K562 (cell line): ENCODE data around the gene ONECUT1. TPM values are rescaled to one million over a fixed set of nuclear protein-coding genes. Genes with fewer than 3 reads are reported as not detected.

Source experiments
- ATAC-seq: fragments of 200-7000 bp; cut with Tn5 transposase; 3 replicates; pipeline ENCODE4 v1.9.1; 2020; ENCODE audit warnings: moderate library complexity
- BruUV-seq: library from RNA; stranded (reverse); fragments of 400-500 nt; replicated peaks from 2 replicates; lab custom pipeline; 2021; lab: Mats Ljungman, UMichigan
- CTCF ChIA-PET: fragments of 300-600 bp; formaldehyde crosslinking; extraction: SDS; loops from one replicate; lab custom pipeline; 2021; ENCODE audit warnings: low intra/inter-chr PET ratio; lab: Yijun Ruan, JAX
- POLR2A ChIA-PET: fragments of 300-600, 350-650 bp; sonication (Branson Sonifier 250); formaldehyde crosslinking; extraction: SDS; loops from one replicate; lab custom pipeline; 2021; ENCODE audit warnings: antibody characterized with exemption, inconsistent platforms; lab: Yijun Ruan, JAX
- DNase-seq, 4 experiments: peaks; one replicate each; pipeline versions ENCODE4 v3.0.0 to v3.0.0-alpha.2; 2011 to 2018; ENCODE audit warnings: low spot score in 3 of 4, mixed read lengths in 3 of 4; ENCODE audit errors: extremely low read depth in 1 of 4
- FAIRE-seq: peaks from 2 replicates; lab custom pipeline; 2011; peaks lifted over from hg19 to GRCh38; lab: Jason Lieb, UNC
- H2AFZ ChIP-seq: 2 replicates; pipeline ENCODE4 v1.6.0; 2011; ENCODE audit warnings: low read depth, low read length, control low read depth, inconsistent platforms
- H3K27ac ChIP-seq: fragments of 200-600 bp; 3 replicates; pipeline ENCODE4 v1.8.0; 2011; ENCODE audit warnings: low read depth, mild to moderate bottlenecking, control low read depth, inconsistent platforms, low read length, moderate library complexity, mixed read lengths; ENCODE audit errors: extremely low read depth
- H3K27me3 ChIP-seq, 2 experiments: fragments of 300-600 bp in 1 of 2; 2 replicates in 1 of 2; 3 replicates in 1 of 2; pipeline versions ENCODE4 v1.6.0 to v1.8.0; 2011; ENCODE audit warnings: inconsistent platforms in 2 of 2, low read length in 2 of 2, mild to moderate bottlenecking in 1 of 2, mixed read lengths in 1 of 2, moderate library complexity in 1 of 2; ENCODE audit not compliant: control insufficient read depth in 2 of 2, insufficient read depth in 2 of 2
- H3K36me3 ChIP-seq: fragments of 300-600 bp; 3 replicates; pipeline ENCODE4 v1.8.0; 2011; ENCODE audit warnings: mild to moderate bottlenecking, low read length, inconsistent platforms; ENCODE audit not compliant: control insufficient read depth, insufficient read depth
- H3K4me1 ChIP-seq, 2 experiments: fragments of 200-600 bp in 1 of 2; replicated peaks in 1 of 2; 2 replicates in 1 of 2; 3 replicates in 1 of 2; pipeline versions ENCODE4 v1.5.1 to v1.8.0; 2011; ENCODE audit warnings: inconsistent platforms in 2 of 2, low read length in 2 of 2, mild to moderate bottlenecking in 1 of 2, mixed read lengths in 1 of 2, moderate library complexity in 1 of 2; ENCODE audit not compliant: control insufficient read depth in 2 of 2, insufficient read depth in 2 of 2
- H3K4me2 ChIP-seq: 2 replicates; pipeline ENCODE4 v1.6.1; 2011; ENCODE audit warnings: low read length, control low read depth, inconsistent platforms, mixed read lengths; ENCODE audit not compliant: insufficient read depth
- H3K4me3 ChIP-seq: fragments of 200-600 bp; sonication (generic), shearing (Covaris generic); 2 replicates; pipeline ENCODE4 v1.5.1; 2016; ENCODE audit warnings: control low read depth, inconsistent platforms
- H3K79me2 ChIP-seq: fragments of 200-600 bp; 3 replicates; pipeline ENCODE4 v1.8.0; 2011; ENCODE audit warnings: low read length, inconsistent platforms; ENCODE audit not compliant: control insufficient read depth, insufficient read depth
- H3K9ac ChIP-seq, 2 experiments: 2 replicates each; pipeline versions ENCODE4 v1.6.0 to v1.6.1; 2011; ENCODE audit warnings: low read depth in 2 of 2, low read length in 2 of 2, control low read depth in 1 of 2, inconsistent platforms in 1 of 2, mild to moderate bottlenecking in 1 of 2, mixed read lengths in 1 of 2; ENCODE audit not compliant: insufficient read depth in 1 of 2
- H3K9me1 ChIP-seq: one replicate; pipeline ENCODE4 v1.6.0; 2011; ENCODE audit warnings: inconsistent platforms, mild to moderate bottlenecking, low read length, moderate library complexity; ENCODE audit not compliant: control insufficient read depth, insufficient read depth
- H3K9me3 ChIP-seq: replicated peaks from 2 replicates; pipeline ENCODE4 v1.5.1; 2011; ENCODE audit warnings: low read depth, low read length, inconsistent platforms; ENCODE audit not compliant: control insufficient read depth, insufficient read depth
- H4K20me1 ChIP-seq: replicated peaks from 2 replicates; pipeline ENCODE4 v1.6.1; 2011; ENCODE audit warnings: low read length, inconsistent platforms, mixed read lengths; ENCODE audit not compliant: control insufficient read depth, insufficient read depth
- ADNP ChIP-seq: fragments of 200-800 bp; sonication (Bioruptor generic); IDR thresholded peaks from 2 replicates; pipeline ENCODE4 v1.6.1; 2016; ENCODE audit warnings: missing genetic modification characterization, missing compliant biosample characterization
- NR3C1 ChIP-seq: sonication (generic); formaldehyde crosslinking; IDR thresholded peaks from 2 replicates; pipeline ENCODE4 v1.8.1; 2022; ENCODE audit warnings: missing genetic modification reagents
- SMC3 ChIP-seq: conservative IDR thresholded peaks from 2 replicates; pipeline ENCODE4 v1.6.1; 2011; ENCODE audit warnings: low read depth, low read length, improper control_type of control experiment; ENCODE audit not compliant: insufficient read depth
- WGBS: fragments of 100-300 bp; shearing (Covaris generic); methylation state at CpG from one replicate; pipeline ENCODE4 v1.1.6; 2016; ENCODE audit warnings: low coverage, mixed read lengths; ENCODE audit not compliant: insufficient coverage; ENCODE audit errors: missing lambda C conversion rate; 5-methylcytosine and 5-hydroxymethylcytosine counted together
- in situ Hi-C: fragments of 300-500 bp; cut with MboI; formaldehyde crosslinking; loops from 4 replicates; pipeline ENCODE4 v1.15.0; 2018; ENCODE audit warnings: inconsistent platforms, mixed read lengths
- intact Hi-C: fragments of 100-400 bp; cut with micrococcal nuclease; formaldehyde crosslinking; loops from 2 replicates; pipeline ENCODE4 v1.14.2; 2022
- polyA plus RNA-seq, 8 experiments: library from polyadenylated mRNA; depleted of rRNA in 4 of 8; stranded (reverse) in 5 of 8; unstranded in 3 of 8; fragments of >200 nt; fragmentation: Nextera tagmentation in 2 of 8; fragmentation: Illumina TruSeq in 1 of 8; extraction: Ambion mirVana in 2 of 8; extraction: Trizol in 1 of 8; gene quantifications; 2 replicates each; pipeline versions ENCODE4 v1.2.1 to v1.2.3, GENCODE V29; 2011 to 2014; ENCODE audit warnings: inconsistent platforms in 1 of 8, missing spikeins in 1 of 8
- total RNA-seq, 7 experiments: library from RNA; depleted of rRNA in 6 of 7; stranded (reverse); fragments of >200 nt in 6 of 7; fragmentation: Illumina TruSeq in 2 of 7; extraction: Trizol in 2 of 7; gene quantifications; 2 replicates each; pipeline versions ENCODE4 v1.2.1 to v1.2.3, GENCODE V29; 2011 to 2021; ENCODE audit warnings: low replicate concordance in 1 of 7
- TF ChIP-seq, protein P1 (sequence below): sonication (generic); formaldehyde crosslinking; IDR thresholded peaks from 2 replicates; pipeline ENCODE4 v1.8.1; 2023; ENCODE audit warnings: mild to moderate bottlenecking, missing genetic modification reagents

Gene ONECUT1
- total and polyA plus RNA-seq, 9 of the 15 experiments (the other 6 are each of a cell fraction or from before 2014, with no cell fraction given): not detected

DNA sequence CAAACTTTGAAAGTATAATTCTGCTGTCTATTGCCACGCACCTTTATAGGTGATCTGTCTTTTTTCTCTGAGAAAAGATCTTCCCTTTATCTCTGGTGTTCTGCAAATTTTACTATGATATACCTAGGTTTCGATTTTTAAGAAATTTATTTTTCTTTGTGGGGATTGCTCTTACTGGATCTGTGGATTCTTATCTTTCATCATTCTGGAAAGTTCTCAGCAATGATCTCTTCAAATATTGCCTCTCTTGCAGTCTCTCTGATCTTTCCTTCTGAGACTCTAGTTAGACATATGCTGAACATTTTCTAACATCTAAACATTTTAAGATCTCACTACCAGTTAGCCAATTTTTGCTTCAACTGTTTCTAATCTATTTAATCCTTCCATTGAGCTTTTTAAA, 63.9 kb downstream of the ONECUT1 start:
- Histone ChIP-seq H3K79me2 (no peaks in the 10 kb centered on the region), H3K4me2 (no peak overlapping the region), H3K9me3 (no peaks in the 10 kb centered on the region), H3K4me3 (no peak overlapping the region), H3K9me1 (no peaks in the 10 kb centered on the region), H3K27me3 (peaks cover 4 to 6% of the 10 kb centered on the region in 2 experiments; a peak in 4 of 5 replicates), H4K20me1 (no peaks in the 10 kb centered on the region), H3K9ac (no peak overlapping the region), H3K4me1 (no peaks in the 10 kb centered on the region), H3K36me3 (no peaks in the 10 kb centered on the region), H3K27ac (no peak overlapping the region), H2AFZ (no peak overlapping the region)
- DNase-seq: no peak
- no peak for ATAC-seq
- TF ChIP-seq SMC3 (no peak), NR3C1 (no peak), ADNP (tag) (no peak)
- TF ChIP-seq, protein P1, sequence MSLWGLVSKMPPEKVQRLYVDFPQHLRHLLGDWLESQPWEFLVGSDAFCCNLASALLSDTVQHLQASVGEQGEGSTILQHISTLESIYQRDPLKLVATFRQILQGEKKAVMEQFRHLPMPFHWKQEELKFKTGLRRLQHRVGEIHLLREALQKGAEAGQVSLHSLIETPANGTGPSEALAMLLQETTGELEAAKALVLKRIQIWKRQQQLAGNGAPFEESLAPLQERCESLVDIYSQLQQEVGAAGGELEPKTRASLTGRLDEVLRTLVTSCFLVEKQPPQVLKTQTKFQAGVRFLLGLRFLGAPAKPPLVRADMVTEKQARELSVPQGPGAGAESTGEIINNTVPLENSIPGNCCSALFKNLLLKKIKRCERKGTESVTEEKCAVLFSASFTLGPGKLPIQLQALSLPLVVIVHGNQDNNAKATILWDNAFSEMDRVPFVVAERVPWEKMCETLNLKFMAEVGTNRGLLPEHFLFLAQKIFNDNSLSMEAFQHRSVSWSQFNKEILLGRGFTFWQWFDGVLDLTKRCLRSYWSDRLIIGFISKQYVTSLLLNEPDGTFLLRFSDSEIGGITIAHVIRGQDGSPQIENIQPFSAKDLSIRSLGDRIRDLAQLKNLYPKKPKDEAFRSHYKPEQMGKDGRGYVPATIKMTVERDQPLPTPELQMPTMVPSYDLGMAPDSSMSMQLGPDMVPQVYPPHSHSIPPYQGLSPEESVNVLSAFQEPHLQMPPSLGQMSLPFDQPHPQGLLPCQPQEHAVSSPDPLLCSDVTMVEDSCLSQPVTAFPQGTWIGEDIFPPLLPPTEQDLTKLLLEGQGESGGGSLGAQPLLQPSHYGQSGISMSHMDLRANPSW (CRISPR knock-in tag): no peak
- POLR2A ChIA-PET: no interaction called here
- 0% methylated on average over 2 of the region's 2 CpGs for WGBS
- no TSS peak for BruUV-seq
- intact Hi-C loops: no loop called here
- in situ Hi-C loops: no loop called here
- CTCF ChIA-PET: no interaction called here
- FAIRE-seq: no peak
